Stimulated activated memory B cell treated with anti-CD40 and anti-IgM and Interleukin-4, amounts not matched to agents 10 μg/mL and 1 μg/mL and 100 μg/mL, for 72 hours (primary cell): Measurements from ENCODE around the gene LPIN3.
"Not testable (repeated sequence)": the region's sequence is repeated elsewhere in the genome, so short reads cannot be mapped to it uniquely, and the experiment has no call there.

Experiments
- ATAC-seq: fragments of 150-1000 bp; cut with Tn5 transposase; 2 replicates; pipeline ENCODE4 v1.10.0; 2021
- H3K27ac Mint-ChIP-seq: one replicate; pipeline ENCODE4 v1.8.0; 2022; ENCODE audit warnings: mild to moderate bottlenecking, mixed read lengths
- H3K27me3 Mint-ChIP-seq: one replicate; pipeline ENCODE4 v1.8.0; 2022; ENCODE audit warnings: mixed read lengths
- H3K36me3 Mint-ChIP-seq: one replicate; pipeline ENCODE4 v1.8.0; 2022; ENCODE audit warnings: mixed read lengths
- H3K4me1 Mint-ChIP-seq: one replicate; pipeline ENCODE4 v1.8.0; 2022; ENCODE audit warnings: mixed read lengths
- H3K4me3 Mint-ChIP-seq: one replicate; pipeline ENCODE4 v1.8.0; 2022; ENCODE audit warnings: mild to moderate bottlenecking, moderate library complexity, mixed read lengths
- H3K9me3 Mint-ChIP-seq: one replicate; pipeline ENCODE4 v1.8.0; 2022; ENCODE audit warnings: mixed read lengths

LPIN3 gene, protein sequence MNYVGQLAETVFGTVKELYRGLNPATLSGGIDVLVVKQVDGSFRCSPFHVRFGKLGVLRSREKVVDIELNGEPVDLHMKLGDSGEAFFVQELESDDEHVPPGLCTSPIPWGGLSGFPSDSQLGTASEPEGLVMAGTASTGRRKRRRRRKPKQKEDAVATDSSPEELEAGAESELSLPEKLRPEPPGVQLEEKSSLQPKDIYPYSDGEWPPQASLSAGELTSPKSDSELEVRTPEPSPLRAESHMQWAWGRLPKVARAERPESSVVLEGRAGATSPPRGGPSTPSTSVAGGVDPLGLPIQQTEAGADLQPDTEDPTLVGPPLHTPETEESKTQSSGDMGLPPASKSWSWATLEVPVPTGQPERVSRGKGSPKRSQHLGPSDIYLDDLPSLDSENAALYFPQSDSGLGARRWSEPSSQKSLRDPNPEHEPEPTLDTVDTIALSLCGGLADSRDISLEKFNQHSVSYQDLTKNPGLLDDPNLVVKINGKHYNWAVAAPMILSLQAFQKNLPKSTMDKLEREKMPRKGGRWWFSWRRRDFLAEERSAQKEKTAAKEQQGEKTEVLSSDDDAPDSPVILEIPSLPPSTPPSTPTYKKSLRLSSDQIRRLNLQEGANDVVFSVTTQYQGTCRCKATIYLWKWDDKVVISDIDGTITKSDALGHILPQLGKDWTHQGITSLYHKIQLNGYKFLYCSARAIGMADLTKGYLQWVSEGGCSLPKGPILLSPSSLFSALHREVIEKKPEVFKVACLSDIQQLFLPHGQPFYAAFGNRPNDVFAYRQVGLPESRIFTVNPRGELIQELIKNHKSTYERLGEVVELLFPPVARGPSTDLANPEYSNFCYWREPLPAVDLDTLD

DNA sequence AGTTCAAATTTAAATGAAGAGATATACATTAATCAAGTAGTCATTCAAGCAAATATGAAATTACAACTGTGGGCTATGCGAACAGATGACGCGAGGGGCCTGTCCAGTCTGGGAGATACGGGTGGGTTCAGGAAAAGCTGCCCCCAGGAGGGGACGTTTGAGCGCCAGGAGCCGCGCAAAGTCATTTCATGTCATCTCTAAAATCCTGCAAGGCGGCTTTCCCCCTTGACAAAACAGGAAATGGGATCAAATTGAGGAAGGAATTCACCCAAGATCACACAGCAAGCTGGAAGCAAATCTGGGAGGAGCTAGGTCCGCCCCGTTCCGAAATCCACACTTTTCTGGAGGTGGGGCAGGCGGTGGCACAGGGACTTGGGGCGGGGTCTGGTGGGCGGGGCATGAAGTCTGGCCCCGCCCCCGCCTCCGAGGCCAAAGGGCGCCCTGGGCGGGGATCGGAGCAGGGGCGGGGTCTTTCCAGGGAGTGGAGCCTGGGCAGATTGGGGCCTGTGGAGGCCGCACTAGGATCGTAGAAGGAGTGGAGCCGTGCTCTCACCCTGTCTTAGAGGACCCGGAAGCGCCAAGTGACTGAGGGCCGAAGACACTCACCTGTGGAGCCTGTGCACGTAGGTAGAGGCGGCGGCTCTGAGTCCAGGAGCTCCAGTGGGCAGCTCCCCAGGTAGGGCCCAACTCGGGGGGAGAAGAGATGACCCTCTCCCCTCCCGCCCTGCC lies at the start of gene LPIN3:
LPIN3 (plus strand) TSS at position 495 of the 729 bp plus-strand sequence. CDS start 4,983 bp downstream, outside the sequence.
- H3K27ac Mint-ChIP-seq = peak within 1 kb of the TSS; percentile 76

DNA sequence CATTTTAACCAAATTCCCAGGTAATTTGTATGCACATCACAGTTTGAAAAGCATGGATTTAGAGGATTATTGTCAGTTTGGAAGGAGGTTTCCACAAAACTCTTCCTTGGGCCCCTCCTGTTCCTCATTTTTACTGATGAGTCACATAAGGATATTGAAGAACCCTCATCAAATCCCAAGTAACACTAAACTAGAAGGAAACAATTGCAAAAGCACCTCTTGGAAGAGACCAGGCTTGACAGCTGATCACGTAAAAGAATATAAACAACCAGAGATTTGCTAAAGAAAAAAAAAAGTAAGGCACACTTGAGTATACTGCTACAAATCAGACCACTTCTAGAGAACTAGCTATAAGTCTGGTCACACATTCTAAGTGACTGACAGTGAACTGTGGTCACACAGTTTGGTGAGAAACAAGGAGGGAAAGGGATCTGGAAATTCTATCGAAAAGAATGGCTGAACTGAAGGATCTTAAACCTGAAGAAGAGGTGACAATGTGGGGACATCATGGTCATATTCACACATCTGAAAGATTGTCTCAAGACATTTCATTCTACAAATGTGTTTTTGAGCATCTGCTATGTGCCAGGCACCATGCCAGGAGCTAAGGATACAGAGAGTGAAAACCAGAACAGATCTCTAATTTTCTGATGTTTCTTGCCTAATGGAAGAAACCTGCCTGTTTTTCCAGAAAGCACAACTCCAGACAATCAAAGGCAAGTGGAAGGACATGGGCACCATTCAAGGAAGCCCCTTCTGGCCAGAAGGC lies 47.2 kb upstream of the LPIN3 start:
- no peaks in the 10 kb centered on the region for H3K36me3 Mint-ChIP-seq
- H3K9me3 Mint-ChIP-seq = no peaks in the 10 kb centered on the region
- H3K4me3 Mint-ChIP-seq = no peak overlapping the region
- no peak for ATAC-seq
- H3K27me3 Mint-ChIP-seq = no peaks in the 10 kb centered on the region
- H3K27ac Mint-ChIP-seq = no peak overlapping the region
- peaks cover 5% of the 10 kb centered on the region for H3K4me1 Mint-ChIP-seq

More for the DNA sequence above, at the start of gene LPIN3:
- peak; percentile 71 for ATAC-seq
- Mint-ChIP-seq H3K4me3 (peak within 1 kb of the TSS; percentile 79), H3K9me3 (no peaks in the 10 kb centered on the region), H3K36me3 (no peaks in the 10 kb centered on the region), H3K4me1 (peaks cover 11% of the 10 kb centered on the region), H3K27me3 (peaks cover 13% of the 10 kb centered on the region)

DNA sequence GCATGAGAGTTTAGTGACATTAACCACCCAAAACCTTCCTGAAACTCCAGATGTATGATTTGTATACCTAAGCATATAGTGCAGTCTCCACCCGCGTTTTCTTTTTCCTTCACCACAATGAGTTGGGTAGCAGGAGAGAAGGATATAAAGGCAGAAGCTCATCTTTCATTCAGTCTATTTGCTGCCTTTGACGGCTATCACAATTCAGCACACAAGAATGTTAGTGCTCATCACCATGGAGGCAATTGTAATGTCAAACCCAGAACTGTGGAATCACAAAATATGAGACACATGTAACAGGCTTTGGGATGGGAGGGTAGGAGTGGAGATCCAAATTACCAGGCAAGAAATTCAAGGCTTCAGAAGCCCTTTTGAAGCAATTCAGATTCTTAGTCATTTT lies 40.7 kb upstream of the LPIN3 start:
- H3K4me1 Mint-ChIP-seq = peaks cover 7% of the 10 kb centered on the region
- H3K36me3 Mint-ChIP-seq = no peaks in the 10 kb centered on the region
- no peak for ATAC-seq
- H3K27ac Mint-ChIP-seq = peak overlapping the region; percentile 54
- H3K4me3 Mint-ChIP-seq = no peak overlapping the region
- H3K27me3 Mint-ChIP-seq = no peaks in the 10 kb centered on the region
- H3K9me3 Mint-ChIP-seq = no peaks in the 10 kb centered on the region

GRCh38 chr20:41300383-41300782 lies 40.2 kb upstream of the LPIN3 start:
- H3K27me3 Mint-ChIP-seq = no peaks in the 10 kb centered on the region
- peak overlapping the region; percentile 54 for H3K27ac Mint-ChIP-seq
- H3K9me3 Mint-ChIP-seq = no peaks in the 10 kb centered on the region
- H3K36me3 Mint-ChIP-seq = no peaks in the 10 kb centered on the region
- H3K4me1 Mint-ChIP-seq = peaks cover 7% of the 10 kb centered on the region
- H3K4me3 Mint-ChIP-seq = no peak overlapping the region
- no peak for ATAC-seq

DNA sequence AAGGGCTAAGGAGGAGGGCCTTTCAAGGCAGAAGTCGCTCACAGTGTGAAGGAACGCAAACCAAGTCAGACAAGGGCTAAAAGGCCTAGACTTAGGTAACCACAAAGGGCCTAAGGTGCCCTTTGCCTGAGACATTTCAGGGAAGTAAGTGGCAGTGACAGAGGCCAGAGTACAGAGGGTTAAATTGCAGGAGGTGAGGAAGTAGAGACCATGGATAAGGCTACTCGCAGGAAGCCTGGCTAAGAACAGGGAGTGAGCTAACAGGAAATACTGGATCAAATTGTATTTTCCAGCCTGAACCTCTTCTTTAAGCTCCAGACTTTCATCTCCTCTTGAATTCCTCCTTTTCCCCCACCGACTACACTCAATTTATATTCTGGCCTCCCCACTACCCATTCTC lies 39.7 kb upstream of the LPIN3 start:
- no peaks in the 10 kb centered on the region for H3K9me3 Mint-ChIP-seq
- H3K4me1 Mint-ChIP-seq = peaks cover 7% of the 10 kb centered on the region
- no peak overlapping the region for H3K4me3 Mint-ChIP-seq
- H3K27me3 Mint-ChIP-seq = no peaks in the 10 kb centered on the region
- H3K27ac Mint-ChIP-seq = peak overlapping the region; percentile 54
- no peak for ATAC-seq
- H3K36me3 Mint-ChIP-seq = no peaks in the 10 kb centered on the region

DNA sequence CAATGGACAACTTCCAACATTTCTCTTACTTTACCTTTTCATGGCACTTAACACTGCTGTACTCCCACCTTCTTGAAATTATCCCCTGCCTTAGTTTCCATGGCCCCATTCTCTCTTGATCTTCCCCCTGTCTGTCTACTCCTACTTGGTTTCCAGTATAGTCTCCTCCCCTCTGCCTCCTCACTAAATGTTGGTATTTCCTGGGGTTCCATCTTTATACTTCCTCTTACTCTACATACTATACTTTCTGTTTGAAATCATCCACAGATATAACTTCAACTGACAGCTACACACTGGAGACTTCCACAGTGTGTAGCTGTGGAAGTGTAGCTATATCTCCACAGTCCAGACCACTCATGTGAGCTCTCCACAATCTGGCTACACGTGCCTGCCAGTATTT lies 36.6 kb upstream of the LPIN3 start:
- ATAC-seq = no peak
- Mint-ChIP-seq H3K4me3 (no peak overlapping the region), H3K36me3 (no peaks in the 10 kb centered on the region)

DNA sequence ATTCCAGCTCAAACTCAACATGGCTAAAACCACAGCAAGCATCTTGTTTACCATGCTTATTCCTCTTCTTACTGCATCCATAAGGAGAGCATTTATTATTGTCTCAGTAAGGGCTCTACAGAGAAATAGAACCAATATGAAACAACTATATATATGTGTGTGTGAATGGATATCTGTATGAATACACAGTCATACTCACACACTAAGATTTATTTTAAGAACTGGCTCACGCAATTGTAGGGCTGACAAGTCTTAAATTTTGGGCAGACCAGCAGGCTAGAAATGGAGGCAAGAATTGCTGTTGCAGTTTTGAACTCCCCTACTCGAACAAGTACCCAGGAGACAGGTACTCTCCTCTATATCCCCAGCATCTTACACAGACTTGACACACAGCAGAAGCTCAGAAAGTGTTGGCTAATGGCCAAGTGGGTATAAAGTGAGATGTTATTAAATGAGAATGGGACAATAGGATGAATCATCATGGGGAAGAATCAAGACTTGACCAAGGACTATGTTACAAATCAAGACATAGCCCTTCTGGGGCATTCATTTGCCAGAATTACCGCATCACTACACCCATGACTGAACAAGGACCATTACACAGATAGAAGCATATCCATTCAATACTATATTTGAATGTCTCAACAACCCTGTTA lies 36.1 kb upstream of the LPIN3 start:
- ATAC-seq = no peak
- Mint-ChIP-seq H3K4me3 (no peak overlapping the region), H3K4me1 (peaks cover 24% of the 10 kb centered on the region), H3K36me3 (no peaks in the 10 kb centered on the region), H3K9me3 (no peaks in the 10 kb centered on the region), H3K27ac (no peak overlapping the region), H3K27me3 (no peaks in the 10 kb centered on the region)

More for the DNA sequence above, 36.6 kb upstream of the LPIN3 start:
- Mint-ChIP-seq H3K27ac (no peak overlapping the region), H3K4me1 (peaks cover 24% of the 10 kb centered on the region), H3K27me3 (no peaks in the 10 kb centered on the region), H3K9me3 (no peaks in the 10 kb centered on the region)

DNA sequence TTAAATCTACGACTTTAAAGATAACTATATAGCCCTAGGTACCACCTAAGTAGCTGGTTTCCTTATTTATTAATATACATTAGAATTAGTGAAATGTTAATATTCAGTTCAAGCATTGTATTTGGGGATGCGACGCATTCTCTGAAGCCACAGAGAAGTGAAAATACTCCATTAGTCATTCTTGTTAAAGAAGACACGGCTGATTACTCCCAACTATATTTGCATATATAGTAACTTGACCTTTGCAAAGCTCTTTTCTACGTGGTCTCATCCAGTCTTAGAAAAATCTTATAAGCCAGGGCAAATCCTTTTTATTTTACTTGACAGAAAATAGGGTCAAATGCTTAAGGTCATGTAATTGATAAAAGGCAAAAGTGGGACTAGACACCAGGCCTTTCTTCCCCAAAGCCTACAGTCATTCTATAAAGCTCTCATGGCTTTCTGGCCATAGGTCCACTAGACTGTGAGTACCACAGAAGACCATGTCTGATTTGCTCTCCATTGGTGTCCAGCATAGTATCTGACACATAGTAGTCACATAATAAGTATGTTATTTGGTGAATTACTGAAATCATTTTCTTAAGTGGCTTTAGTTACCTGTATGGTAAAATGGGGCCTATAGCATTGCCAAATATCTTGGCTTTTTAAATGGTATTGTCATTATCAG lies 34.4 kb upstream of the LPIN3 start:
- Mint-ChIP-seq H3K27me3 (no peaks in the 10 kb centered on the region), H3K27ac (peak overlapping the region; percentile 78), H3K4me1 (peaks cover 24% of the 10 kb centered on the region), H3K9me3 (no peaks in the 10 kb centered on the region), H3K4me3 (peak overlapping the region; percentile 19), H3K36me3 (no peaks in the 10 kb centered on the region)
- peak; percentile 91 for ATAC-seq

DNA sequence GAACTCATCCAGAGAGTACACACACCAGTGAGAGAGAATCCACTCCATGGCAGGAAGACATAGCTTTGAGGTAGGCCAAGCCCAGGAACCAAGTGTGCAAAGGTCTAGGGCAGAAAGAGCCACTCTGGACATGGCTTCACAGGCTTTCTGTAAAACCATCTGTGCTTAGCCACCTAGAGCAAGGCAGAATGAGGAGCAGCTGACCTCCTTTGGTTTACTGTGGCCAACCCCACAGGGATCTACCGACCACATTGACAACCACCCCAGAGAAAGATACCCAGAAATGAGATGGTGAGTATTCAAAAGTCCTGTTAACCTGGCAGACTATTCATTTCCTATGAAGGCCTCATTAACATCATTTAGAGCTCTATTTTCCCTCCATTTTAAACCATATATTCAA lies 33.6 kb upstream of the LPIN3 start:
- H3K36me3 Mint-ChIP-seq = no peaks in the 10 kb centered on the region
- H3K4me3 Mint-ChIP-seq = no peak overlapping the region
- H3K27me3 Mint-ChIP-seq = no peaks in the 10 kb centered on the region
- H3K9me3 Mint-ChIP-seq = no peaks in the 10 kb centered on the region
- no peak for ATAC-seq
- peak overlapping the region; percentile 78 for H3K27ac Mint-ChIP-seq
- peaks cover 24% of the 10 kb centered on the region for H3K4me1 Mint-ChIP-seq

GRCh38 chr20:41308290-41308711 lies 32.3 kb upstream of the LPIN3 start:
- ATAC-seq = no peak
- no peak overlapping the region for H3K27ac Mint-ChIP-seq
- H3K27me3 Mint-ChIP-seq = no peaks in the 10 kb centered on the region
- H3K4me1 Mint-ChIP-seq = peaks cover 24% of the 10 kb centered on the region
- H3K36me3 Mint-ChIP-seq = no peaks in the 10 kb centered on the region
- no peaks in the 10 kb centered on the region for H3K9me3 Mint-ChIP-seq
- no peak overlapping the region for H3K4me3 Mint-ChIP-seq

GRCh38 chr20:41308726-41309413 lies 31.8 kb upstream of the LPIN3 start:
- no peak overlapping the region for H3K4me3 Mint-ChIP-seq
- no peak for ATAC-seq
- H3K4me1 Mint-ChIP-seq = peaks cover 24% of the 10 kb centered on the region
- H3K9me3 Mint-ChIP-seq = no peaks in the 10 kb centered on the region
- no peak overlapping the region for H3K27ac Mint-ChIP-seq
- H3K36me3 Mint-ChIP-seq = no peaks in the 10 kb centered on the region
- no peaks in the 10 kb centered on the region for H3K27me3 Mint-ChIP-seq

- H3K36me3 Mint-ChIP-seq = no peaks in the 10 kb centered on the region
- H3K4me1 Mint-ChIP-seq = peaks cover 24% of the 10 kb centered on the region
- H3K27me3 Mint-ChIP-seq = no peaks in the 10 kb centered on the region
- H3K27ac Mint-ChIP-seq = peak overlapping the region; percentile 10
- no peak for ATAC-seq
- H3K4me3 Mint-ChIP-seq = no peak overlapping the region
- H3K9me3 Mint-ChIP-seq = no peaks in the 10 kb centered on the region
These were observed 30.8 kb upstream of the LPIN3 start for GRCh38 chr20:41309817-41310216.

DNA sequence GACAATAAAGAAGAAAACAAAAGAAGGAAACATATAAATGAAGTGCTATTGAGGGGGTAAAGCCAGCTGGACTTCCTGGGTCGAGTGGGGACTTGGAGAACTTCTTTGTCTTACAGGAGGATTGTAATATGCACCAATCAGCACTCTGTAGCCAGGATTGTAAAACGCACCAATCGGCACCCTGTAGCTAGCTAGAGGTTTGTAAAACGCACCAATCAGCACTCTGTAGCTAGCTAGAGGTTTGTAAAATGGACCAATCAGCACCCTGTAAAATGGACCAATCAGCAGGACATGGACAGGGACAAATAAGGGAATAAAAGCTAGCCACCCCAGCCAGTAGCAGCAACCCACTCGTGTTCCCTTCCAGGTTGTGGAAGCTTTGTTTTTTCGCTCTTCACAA lies 28.6 kb upstream of the LPIN3 start:
- peaks cover 28% of the 10 kb centered on the region for H3K4me1 Mint-ChIP-seq
- not testable (repeated sequence) for ATAC-seq, H3K4me3 Mint-ChIP-seq, H3K27ac Mint-ChIP-seq, H3K9me3 Mint-ChIP-seq, H3K36me3 Mint-ChIP-seq, H3K27me3 Mint-ChIP-seq
